Vagina (tissue), 2 donors: ENCODE measurements around the gene MRGPRE.

Source experiments
- CTCF ChIP-seq, 3 experiments: fragments of 450-650 bp in 2 of 3; fragments of 200-600 bp in 1 of 3; sonication (generic) in 1 of 3; IDR thresholded peaks; one replicate each; pipeline ENCODE4 v1.5.1; 2017 to 2019; ENCODE audit warnings: antibody characterized with exemption in 3 of 3, mild to moderate bottlenecking in 2 of 3, moderate library complexity in 2 of 3
- POLR2A ChIP-seq, 2 donors: fragments of 450-650 bp; IDR thresholded peaks; one replicate each; pipeline ENCODE4 v1.6.1; 2017; ENCODE audit warnings: antibody characterized with exemption in 2 of 2, mild to moderate bottlenecking in 2 of 2, moderate library complexity in 2 of 2
- POLR2AphosphoS5 ChIP-seq, 2 donors: sonication (generic); formaldehyde crosslinking; IDR thresholded peaks; one replicate each; pipeline ENCODE4 v1.9.0; 2017; ENCODE audit warnings: antibody characterized with exemption in 2 of 2, mild to moderate bottlenecking in 2 of 2, low read depth in 1 of 2; ENCODE audit not compliant: insufficient read depth in 1 of 2

GRCh38 chr11:3184732-3185347 is 47.4 kb downstream of the MRGPRE start:
- TF ChIP-seq CTCF (IDR thresholded peaks at IDR 0.05) (no peak), POLR2A (IDR thresholded peaks at IDR 0.05) (no peak), POLR2AphosphoS5 (IDR thresholded peaks at IDR 0.05; ENCODE audit: insufficient read depth in 1 of 2, low read depth in 1 of 2) (no peak)
